Fibroblast of the conjunctiva (primary cell): Measurements from ENCODE around the gene AP5Z1.

Experiments used
- DNase-seq: peaks from one replicate; pipeline ENCODE4 v3.0.0-alpha.2; 2010; ENCODE audit warnings: low read depth

Gene AP5Z1

GRCh38 chr7:4840079-4840501 is 64.7 kb downstream of the AP5Z1 start:
- DNase-seq, result no peak
